HepG2 (cell line): Measurements from ENCODE around the gene BACH2. TPM values are rescaled to one million over a fixed set of nuclear protein-coding genes. Genes with fewer than 3 reads are reported as not detected.
A peak's percentile ranks its signal among the peaks of the same experiment; 100 is the strongest.

Experiments
- ATAC-seq: fragments of 200-7000 bp; cut with Tn5 transposase; 3 replicates; pipeline ENCODE4 v1.9.1; 2020; ENCODE audit warnings: mild to moderate bottlenecking, moderate library complexity
- BruUV-seq: library from RNA; stranded (reverse); fragments of 400-500 nt; replicated peaks from 2 replicates; lab custom pipeline; 2021; lab: Mats Ljungman, UMichigan
- CTCF ChIA-PET: fragments of 300-600 bp; formaldehyde crosslinking; extraction: SDS; loops from one replicate; lab custom pipeline; 2021; ENCODE audit warnings: low total read pairs, inconsistent platforms, low intra/inter-chr PET ratio; lab: Yijun Ruan, JAX
- POLR2A ChIA-PET: fragments of 350-600 bp; sonication (Branson Sonifier 250); formaldehyde crosslinking; loops from one replicate; lab custom pipeline; 2020; ENCODE audit warnings: antibody characterized with exemption, inconsistent platforms; lab: Yijun Ruan, JAX
- DNase-seq: peaks from one replicate; pipeline ENCODE4 v3.0.0-alpha.2; 2015; ENCODE audit warnings: low spot score
- FAIRE-seq: peaks from 3 replicates; lab custom pipeline; 2011; peaks lifted over from hg19 to GRCh38; lab: Jason Lieb, UNC
- H2AFZ ChIP-seq: one replicate; pipeline ENCODE4 v1.6.1; 2011; ENCODE audit warnings: low read length, inconsistent platforms
- H3K27ac ChIP-seq: fragments of 300-600 bp; 3 replicates; pipeline ENCODE4 v1.8.0; 2011; ENCODE audit warnings: mixed run types, mild to moderate bottlenecking, mixed read lengths, low read length, inconsistent platforms; ENCODE audit not compliant: insufficient read depth; ENCODE audit errors: extremely low read length
- H3K27me3 ChIP-seq, 2 experiments: fragments of 200-600 bp in 1 of 2; 2 replicates in 1 of 2; 3 replicates in 1 of 2; pipeline versions ENCODE4 v1.6.0 to v1.8.0; 2011; ENCODE audit warnings: low read length in 2 of 2, mild to moderate bottlenecking in 2 of 2, moderate library complexity in 2 of 2, inconsistent platforms in 1 of 2; ENCODE audit not compliant: insufficient read depth in 2 of 2, control insufficient read depth in 1 of 2
- H3K36me3 ChIP-seq, 2 experiments: fragments of 200-600 bp in 1 of 2; replicated peaks in 1 of 2; 2 replicates in 1 of 2; 3 replicates in 1 of 2; pipeline versions ENCODE4 v1.5.1 to v1.8.0; 2011; ENCODE audit warnings: low read length in 2 of 2, inconsistent platforms in 1 of 2; ENCODE audit not compliant: insufficient read depth in 2 of 2, control insufficient read depth in 1 of 2
- H3K4me1 ChIP-seq: 2 replicates; pipeline ENCODE4 v1.5.1; 2012; ENCODE audit warnings: low read length, inconsistent platforms; ENCODE audit not compliant: insufficient read depth
- H3K4me2 ChIP-seq: 2 replicates; pipeline ENCODE4 v1.6.0; 2011; ENCODE audit warnings: low read depth, low read length, inconsistent platforms
- H3K4me3 ChIP-seq, 3 experiments: fragments of 200-600 bp in 1 of 3; sonication (generic), shearing (Covaris generic) in 1 of 3; replicated peaks in 1 of 3; 2 replicates each; pipeline ENCODE4 v1.5.1; 2011 to 2016; ENCODE audit warnings: low read length in 3 of 3, inconsistent platforms in 2 of 3, low read depth in 2 of 3, mild to moderate bottlenecking in 2 of 3, control low read depth in 1 of 3, mixed read lengths in 1 of 3; ENCODE audit not compliant: insufficient read depth in 1 of 3
- H3K79me2 ChIP-seq: one replicate; pipeline ENCODE4 v1.6.1; 2011; ENCODE audit warnings: low read length, inconsistent platforms; ENCODE audit not compliant: insufficient read depth
- H3K9ac ChIP-seq: 2 replicates; pipeline ENCODE4 v1.6.0; 2011; ENCODE audit warnings: mild to moderate bottlenecking, low read depth, low read length, inconsistent platforms; ENCODE audit not compliant: insufficient read depth
- H3K9me3 ChIP-seq: 2 replicates; pipeline ENCODE4 v1.5.1; 2012; ENCODE audit warnings: mild to moderate bottlenecking, low read length
- H4K20me1 ChIP-seq: 2 replicates; pipeline ENCODE4 v1.6.0; 2011; ENCODE audit warnings: inconsistent platforms, mild to moderate bottlenecking, low read length, moderate library complexity; ENCODE audit not compliant: insufficient read depth
- CREM ChIP-seq, 2 experiments: sonication (generic) in 1 of 2; formaldehyde crosslinking in 1 of 2; IDR thresholded peaks; 2 replicates each; pipeline versions ENCODE4 v1.4.0 to v1.6.1; 2016 to 2020; ENCODE audit warnings: antibody characterized with exemption in 1 of 2, mild to moderate bottlenecking in 1 of 2, missing genetic modification reagents in 1 of 2
- PRMT3 ChIP-seq: sonication (generic); formaldehyde crosslinking; IDR thresholded peaks from 2 replicates; pipeline ENCODE4 v1.8.1; 2022; ENCODE audit warnings: low read depth, mild to moderate bottlenecking, moderate library complexity, missing genetic modification reagents, borderline replicate concordance
- ZNF7 ChIP-seq: IDR thresholded peaks from 2 replicates; pipeline ENCODE4 v1.6.1; 2016; ENCODE audit warnings: missing biosample characterization, missing genetic modification reagents
- WGBS: methylation state at CpG from one replicate; pipeline ENCODE4 v1.1.6; 2017; ENCODE audit warnings: low lambda C conversion rate; 5-methylcytosine and 5-hydroxymethylcytosine counted together
- in situ Hi-C: cut with HindIII; loops from 2 replicates; pipeline ENCODE4 v1.10.0; 2017; ENCODE audit warnings: low pct_unique_long_range_greater_than_20kb; ENCODE audit not compliant: extremely low pct_ligation_motif_present
- intact Hi-C: fragments of 100-400 bp; cut with micrococcal nuclease; formaldehyde crosslinking; loops from one replicate; pipeline ENCODE4 v1.10.0; 2022; ENCODE audit not compliant: unreplicated experiment
- polyA plus RNA-seq, 8 experiments: library from polyadenylated mRNA; depleted of rRNA in 3 of 8; stranded (reverse) in 7 of 8; unstranded in 1 of 8; fragments of >200 nt; fragmentation: Illumina TruSeq in 4 of 8; extraction: Trizol in 4 of 8; gene quantifications; 2 replicates each; pipeline versions ENCODE4 v1.2.1 to v1.2.3, GENCODE V29; 2011 to 2016; ENCODE audit warnings: low read depth in 4 of 8, missing spikeins in 1 of 8, mixed read lengths in 1 of 8; ENCODE audit not compliant: insufficient read depth in 1 of 8
- total RNA-seq, 5 experiments: library from RNA; depleted of rRNA; stranded (reverse); fragments of >200 nt; fragmentation: Illumina TruSeq; extraction: Trizol; gene quantifications; 2 replicates each; pipeline ENCODE4 v1.2.3, GENCODE V29; 2016; ENCODE audit warnings: low read depth in 1 of 5
- TF ChIP-seq, protein P1 (sequence below): sonication (generic); formaldehyde crosslinking; IDR thresholded peaks from 2 replicates; pipeline ENCODE4 v1.5.0; 2020; ENCODE audit warnings: mild to moderate bottlenecking, missing genetic modification reagents, moderate library complexity

The BACH2 gene
- total and polyA plus RNA-seq, 2 of the 13 experiments (the other 11 are each of a cell fraction or from before 2014, with no cell fraction given) = 0.01 TPM; not detected in 1

DNA sequence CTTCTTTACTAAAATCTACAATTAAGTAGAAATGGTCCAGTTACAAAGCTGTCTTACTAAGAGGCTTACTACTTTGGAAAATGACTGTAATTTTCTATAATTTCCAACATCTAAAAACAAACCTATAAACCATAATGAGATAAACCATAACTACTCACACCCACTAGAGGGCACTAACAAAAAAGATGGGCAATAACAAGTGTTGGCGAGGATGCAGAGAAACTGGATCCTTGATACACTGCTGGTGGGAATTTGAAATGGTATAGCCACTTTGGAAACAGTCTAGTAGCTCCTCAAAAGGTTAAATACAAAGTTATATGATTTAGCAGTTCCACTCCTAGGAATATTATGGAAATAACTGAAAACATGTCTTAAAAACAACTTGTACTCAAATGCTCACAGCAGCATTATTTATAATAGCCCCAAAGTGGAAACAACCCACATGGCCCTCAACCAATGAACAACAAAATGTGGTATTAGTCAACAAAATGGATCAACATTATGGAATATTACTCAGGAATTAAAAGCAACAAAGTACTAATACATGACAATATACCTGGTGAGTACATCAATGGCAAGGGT is 351.7 kb downstream of the BACH2 start:
- no peak for ATAC-seq

More for the DNA sequence above, 351.7 kb downstream of the BACH2 start:
- no TSS peak for BruUV-seq
- no peaks in the 10 kb centered on the region for H4K20me1 ChIP-seq
- H3K79me2 ChIP-seq = no peaks in the 10 kb centered on the region
- DNase-seq (peak; percentile 4), FAIRE-seq (no peak)
- peaks cover 0 to 33% of the 10 kb centered on the region in 2 experiments; a peak in 4 of 5 replicates for H3K27me3 ChIP-seq
- in situ Hi-C loops (loop anchor here (5.0 to 10.0 kb wide), 3 partner anchors 240 to 532 kb away; no protein-coding TSS in a partner anchor), intact Hi-C loops (loop anchor here (5.0 to 10.0 kb wide), 2 partner anchors 347 to 640 kb away; partner anchors contain the start of gene MAP3K7)
- H3K27ac ChIP-seq = no peak overlapping the region
- POLR2A ChIA-PET = no interaction called here
- H3K36me3 ChIP-seq = no peaks in the 10 kb centered on the region
- H3K9ac ChIP-seq = no peak overlapping the region
- TF ChIP-seq CREM (IDR thresholded peaks at IDR 0.05) (no peak), CREM (CRISPR knock-in tag; IDR thresholded peaks at IDR 0.05) (no peak), PRMT3 (no peak), ZNF7 (CRISPR knock-in tag) (peak; percentile 85; the same call in 1 of the 2 replicates)
- TF ChIP-seq, protein P1, sequence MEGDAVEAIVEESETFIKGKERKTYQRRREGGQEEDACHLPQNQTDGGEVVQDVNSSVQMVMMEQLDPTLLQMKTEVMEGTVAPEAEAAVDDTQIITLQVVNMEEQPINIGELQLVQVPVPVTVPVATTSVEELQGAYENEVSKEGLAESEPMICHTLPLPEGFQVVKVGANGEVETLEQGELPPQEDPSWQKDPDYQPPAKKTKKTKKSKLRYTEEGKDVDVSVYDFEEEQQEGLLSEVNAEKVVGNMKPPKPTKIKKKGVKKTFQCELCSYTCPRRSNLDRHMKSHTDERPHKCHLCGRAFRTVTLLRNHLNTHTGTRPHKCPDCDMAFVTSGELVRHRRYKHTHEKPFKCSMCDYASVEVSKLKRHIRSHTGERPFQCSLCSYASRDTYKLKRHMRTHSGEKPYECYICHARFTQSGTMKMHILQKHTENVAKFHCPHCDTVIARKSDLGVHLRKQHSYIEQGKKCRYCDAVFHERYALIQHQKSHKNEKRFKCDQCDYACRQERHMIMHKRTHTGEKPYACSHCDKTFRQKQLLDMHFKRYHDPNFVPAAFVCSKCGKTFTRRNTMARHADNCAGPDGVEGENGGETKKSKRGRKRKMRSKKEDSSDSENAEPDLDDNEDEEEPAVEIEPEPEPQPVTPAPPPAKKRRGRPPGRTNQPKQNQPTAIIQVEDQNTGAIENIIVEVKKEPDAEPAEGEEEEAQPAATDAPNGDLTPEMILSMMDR = peak; percentile 27; the same call in 1 of the 2 replicates
- peaks cover 20% of the 10 kb centered on the region for H3K4me1 ChIP-seq
- H2AFZ ChIP-seq = no peak overlapping the region
- H3K4me2 ChIP-seq = no peak overlapping the region
- CTCF ChIA-PET = interaction anchor here (1.2 kb wide), 1 partner anchor 534 kb away, joined by 4 read pairs; no protein-coding TSS in a partner anchor
- no peak overlapping the region for H3K4me3 ChIP-seq
- WGBS = 0% methylated on average over 1 of the region's 1 CpG
- H3K9me3 ChIP-seq = no peaks in the 10 kb centered on the region
